OCI-LY3 (cell line): ENCODE measurements around the gene SYCN.

Experiments used
- H2AFZ ChIP-seq: fragments of 200-600, 300-600 bp; shearing (Covaris generic); 2 replicates; pipeline ENCODE4 v1.6.0; 2014; ENCODE audit warnings: antibody characterized with exemption, low read depth, low read length
- H3K27ac ChIP-seq: fragments of 200-600, 300-600 bp; sonication (generic); 2 replicates; pipeline ENCODE4 v1.5.1; 2014; ENCODE audit warnings: mild to moderate bottlenecking, low read length, moderate library complexity, mixed read lengths
- H3K27me3 ChIP-seq: fragments of 200-600, 300-600 bp; sonication (generic); 2 replicates; pipeline ENCODE4 v1.6.1; 2014; ENCODE audit warnings: low read depth, low read length, mixed read lengths
- H3K36me3 ChIP-seq: fragments of 200-600, 300-600 bp; sonication (generic); replicated peaks from 2 replicates; pipeline ENCODE3; 2014; ENCODE audit warnings: low read depth, low read length, mixed read lengths
- H3K4me1 ChIP-seq: fragments of 300-600, 200-600 bp; sonication (generic); 2 replicates; pipeline ENCODE4 v1.6.1; 2014; ENCODE audit warnings: low read length, mixed read lengths
- H3K4me2 ChIP-seq: fragments of 200-600, 300-600 bp; sonication (generic); 2 replicates; pipeline ENCODE4 v1.6.1; 2014; ENCODE audit warnings: low read length, mixed read lengths
- H3K4me3 ChIP-seq: fragments of 300-600, 200-600 bp; sonication (generic); 2 replicates; pipeline ENCODE4 v1.5.1; 2014; ENCODE audit warnings: antibody characterized with exemption, mild to moderate bottlenecking, low read length, moderate library complexity
- H3K79me2 ChIP-seq: fragments of 300-600, 200-600 bp; shearing (Covaris generic); 2 replicates; pipeline ENCODE4 v1.6.1; 2014; ENCODE audit warnings: mild to moderate bottlenecking, low read length, mixed read lengths
- H3K9ac ChIP-seq: fragments of 300-600, 200-600 bp; shearing (Covaris generic); 2 replicates; pipeline ENCODE4 v1.6.0; 2014; ENCODE audit warnings: mild to moderate bottlenecking, low read length, moderate library complexity
- H3K9me3 ChIP-seq: fragments of 200-600, 300-600 bp; shearing (Covaris generic); 2 replicates; pipeline ENCODE4 v1.6.1; 2014; ENCODE audit warnings: low read length, mixed read lengths; ENCODE audit not compliant: insufficient read depth
- H4K20me1 ChIP-seq: fragments of 200-600, 300-600 bp; sonication (generic); 2 replicates; pipeline ENCODE4 v1.6.1; 2016; ENCODE audit warnings: low read length, mixed read lengths; ENCODE audit not compliant: insufficient read depth
- EZH2phosphoT487 ChIP-seq: fragments of 200-600 bp; shearing (Covaris generic); IDR thresholded peaks from 2 replicates; pipeline ENCODE4 v1.6.1; 2018; ENCODE audit warnings: antibody characterized with exemption, mixed run types, low read depth
- TF ChIP-seq, protein P1 (sequence below): fragments of 200-600, 300-600 bp; sonication (generic); IDR thresholded peaks from 2 replicates; pipeline ENCODE4 v1.5.1; 2014; ENCODE audit warnings: antibody characterized with exemption, low read length, low read depth

SYCN gene

DNA sequence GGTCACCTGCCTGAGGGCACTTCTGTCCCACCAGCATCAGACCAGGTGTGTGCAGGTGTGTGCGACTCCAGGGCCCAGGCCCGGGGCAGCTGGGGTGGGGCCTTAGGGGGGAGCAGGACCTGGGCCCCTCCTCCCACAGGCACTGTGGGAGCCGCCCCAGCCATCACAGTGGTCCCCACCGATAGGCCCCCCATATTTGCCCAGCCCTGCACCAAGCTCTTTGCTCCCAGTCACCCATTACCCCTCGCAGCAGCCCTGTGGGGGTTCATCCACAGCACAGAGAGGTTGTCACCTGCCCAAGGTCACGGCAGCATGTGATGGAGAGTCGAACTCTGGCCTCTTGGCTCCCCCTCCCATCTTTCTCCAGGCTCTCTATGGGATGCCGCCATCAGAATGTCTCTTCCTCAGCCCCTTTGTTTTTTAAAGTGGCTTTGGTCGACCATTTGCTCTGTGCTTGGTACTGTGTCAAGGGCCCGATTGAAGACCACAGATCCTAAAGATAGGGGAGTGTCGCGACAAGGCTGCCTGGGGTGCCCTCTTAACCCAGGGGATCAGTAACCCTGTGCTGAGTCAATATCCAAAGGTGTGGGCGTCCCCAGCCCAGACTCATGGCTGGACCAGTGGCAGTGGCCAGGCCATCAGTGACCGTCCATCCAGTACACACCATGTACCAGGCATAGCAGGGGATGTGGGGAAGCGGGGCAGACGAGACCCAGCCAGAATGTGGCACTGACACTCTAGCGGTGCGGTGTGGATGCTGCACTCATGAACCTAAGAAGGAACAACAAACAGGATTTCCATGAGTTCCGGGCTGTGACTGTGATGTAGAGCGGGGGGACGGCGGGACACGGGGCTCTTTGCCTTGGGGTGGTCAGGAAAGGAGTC is 35.6 kb downstream of the SYCN start:
- H3K36me3 ChIP-seq, result peaks cover 2% of the 10 kb centered on the region
- TF ChIP-seq, protein P1, sequence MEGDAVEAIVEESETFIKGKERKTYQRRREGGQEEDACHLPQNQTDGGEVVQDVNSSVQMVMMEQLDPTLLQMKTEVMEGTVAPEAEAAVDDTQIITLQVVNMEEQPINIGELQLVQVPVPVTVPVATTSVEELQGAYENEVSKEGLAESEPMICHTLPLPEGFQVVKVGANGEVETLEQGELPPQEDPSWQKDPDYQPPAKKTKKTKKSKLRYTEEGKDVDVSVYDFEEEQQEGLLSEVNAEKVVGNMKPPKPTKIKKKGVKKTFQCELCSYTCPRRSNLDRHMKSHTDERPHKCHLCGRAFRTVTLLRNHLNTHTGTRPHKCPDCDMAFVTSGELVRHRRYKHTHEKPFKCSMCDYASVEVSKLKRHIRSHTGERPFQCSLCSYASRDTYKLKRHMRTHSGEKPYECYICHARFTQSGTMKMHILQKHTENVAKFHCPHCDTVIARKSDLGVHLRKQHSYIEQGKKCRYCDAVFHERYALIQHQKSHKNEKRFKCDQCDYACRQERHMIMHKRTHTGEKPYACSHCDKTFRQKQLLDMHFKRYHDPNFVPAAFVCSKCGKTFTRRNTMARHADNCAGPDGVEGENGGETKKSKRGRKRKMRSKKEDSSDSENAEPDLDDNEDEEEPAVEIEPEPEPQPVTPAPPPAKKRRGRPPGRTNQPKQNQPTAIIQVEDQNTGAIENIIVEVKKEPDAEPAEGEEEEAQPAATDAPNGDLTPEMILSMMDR, result no peak
- TF ChIP-seq EZH2phosphoT487, result no peak
- no peak overlapping the region for H3K9ac ChIP-seq
- H3K4me2 ChIP-seq, result no peak overlapping the region
- no peak overlapping the region for H3K4me3 ChIP-seq
- no peaks in the 10 kb centered on the region for H3K79me2 ChIP-seq
- no peak overlapping the region for H3K27ac ChIP-seq
- peaks cover 2% of the 10 kb centered on the region; the same call in 1 of the 2 replicates for H4K20me1 ChIP-seq
- no peak overlapping the region for H2AFZ ChIP-seq
- H3K4me1 ChIP-seq, result no peaks in the 10 kb centered on the region
- no peaks in the 10 kb centered on the region for H3K9me3 ChIP-seq
- H3K27me3 ChIP-seq, result no peaks in the 10 kb centered on the region

DNA sequence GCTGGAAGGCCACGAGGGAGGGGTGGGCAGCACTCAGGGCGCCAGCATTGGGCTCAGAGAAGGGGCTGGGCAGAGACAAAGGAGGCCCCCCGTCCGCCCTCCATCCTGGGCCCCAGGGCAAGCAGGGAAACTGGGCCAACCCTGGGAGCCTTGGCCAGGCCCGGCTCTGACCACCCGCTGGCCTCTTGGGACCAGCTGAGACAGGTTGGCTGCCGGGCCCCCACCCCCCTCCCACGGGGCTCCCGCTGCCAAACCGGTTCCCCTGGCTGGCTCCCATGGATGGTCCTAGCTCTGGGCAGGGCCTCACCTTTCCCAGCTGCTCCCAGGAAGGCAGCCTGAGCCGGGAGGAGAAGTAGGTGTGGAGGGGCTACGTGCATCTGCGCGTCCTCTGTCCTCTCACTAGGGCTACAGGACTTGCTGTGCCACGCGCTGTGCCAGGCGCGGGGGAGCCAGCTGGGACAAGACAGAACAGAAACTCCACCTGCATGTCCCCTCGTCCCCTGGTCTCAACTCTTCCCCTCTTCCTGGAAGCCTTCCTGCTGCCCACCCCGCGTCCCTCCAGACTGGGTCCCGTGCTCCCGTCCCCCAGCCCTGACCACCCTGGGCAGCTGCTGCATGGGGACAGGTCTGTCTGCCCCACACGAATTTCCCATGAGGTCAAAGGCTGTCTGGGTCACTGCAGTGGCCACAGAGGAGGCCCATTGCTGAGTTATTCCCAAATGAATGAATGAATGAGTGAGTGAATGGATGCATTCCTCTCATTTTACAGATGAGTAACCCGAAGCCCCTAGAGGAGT is 36.4 kb downstream of the SYCN start:
- Histone ChIP-seq H3K4me1 (no peaks in the 10 kb centered on the region), H3K36me3 (peaks cover 2% of the 10 kb centered on the region), H3K27me3 (no peaks in the 10 kb centered on the region), H3K9me3 (no peaks in the 10 kb centered on the region), H4K20me1 (peaks cover 6% of the 10 kb centered on the region), H2AFZ (no peak overlapping the region), H3K9ac (no peak overlapping the region), H3K27ac (no peak overlapping the region), H3K4me2 (no peak overlapping the region), H3K79me2 (no peaks in the 10 kb centered on the region), H3K4me3 (no peak overlapping the region)
- TF ChIP-seq, protein P1, result no peak
- no peak for TF ChIP-seq EZH2phosphoT487

DNA sequence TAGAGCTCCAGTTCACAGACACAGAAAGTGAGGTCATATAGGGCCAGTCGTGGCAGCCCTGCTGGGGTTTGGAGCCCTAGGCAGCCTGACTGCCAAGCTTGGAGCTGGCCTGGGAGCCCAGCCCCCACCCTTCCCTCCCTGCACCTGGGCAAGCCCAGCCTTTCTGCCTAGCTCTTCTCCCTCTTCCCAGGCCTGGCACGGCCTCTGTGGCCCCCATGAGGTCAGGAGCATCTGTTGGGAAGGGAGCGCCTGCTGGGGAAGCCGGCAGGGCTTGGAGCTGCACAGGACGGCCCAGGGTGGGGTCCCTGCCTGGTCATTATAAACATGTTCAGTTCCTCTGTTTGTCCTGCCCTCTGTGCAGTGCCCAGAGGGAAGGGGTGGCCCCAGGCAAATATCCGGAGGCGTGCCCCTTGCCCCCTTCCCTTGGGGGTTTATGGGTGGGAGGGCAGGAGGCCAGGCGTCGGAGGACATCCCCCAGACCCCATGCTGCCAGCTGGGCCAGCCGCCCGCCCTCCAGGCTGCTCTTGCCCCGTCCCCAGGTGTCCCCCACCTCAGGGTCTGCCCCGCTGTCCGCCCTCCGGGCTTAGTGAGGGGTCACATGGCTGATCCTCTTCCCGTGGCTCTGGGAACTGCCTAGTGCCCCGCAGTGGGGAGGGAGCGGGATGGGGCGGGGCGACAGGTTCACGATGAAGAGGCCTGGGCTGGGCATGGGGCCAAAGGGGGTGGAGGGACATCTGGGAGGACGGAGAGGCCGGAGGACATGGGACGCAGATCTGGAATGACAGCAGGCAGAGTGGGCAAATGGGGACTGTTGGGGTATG is 37.3 kb downstream of the SYCN start:
- Histone ChIP-seq H4K20me1 (peaks cover 8% of the 10 kb centered on the region), H3K27ac (no peak overlapping the region), H3K36me3 (peaks cover 2% of the 10 kb centered on the region), H2AFZ (no peak overlapping the region), H3K4me3 (no peak overlapping the region), H3K4me2 (no peak overlapping the region), H3K4me1 (no peaks in the 10 kb centered on the region), H3K9ac (no peak overlapping the region), H3K9me3 (no peaks in the 10 kb centered on the region), H3K27me3 (no peaks in the 10 kb centered on the region), H3K79me2 (no peaks in the 10 kb centered on the region)
- no peak for TF ChIP-seq EZH2phosphoT487
- TF ChIP-seq, protein P1, result no peak
